ENCODE data around the gene PPP2R5D.
"Not testable (repeated sequence)": the region's sequence is repeated elsewhere in the genome, so short reads cannot be mapped to it uniquely, and the experiment has no call there.

The PPP2R5D gene

GRCh38 chr6:42984001-42984923 is at the start of gene PPP2R5D:
Gene PPP2R5D, plus strand, starts transcription at chr6:42984570. Its CDS starts 108 bp downstream, at chr6:42984678.
- Histone ChIP-seq H3K9me3 (ENCODE audit: control insufficient read depth, low read depth, low read length) (no peaks in the 10 kb centered on the region), H3K27ac (ENCODE audit: low read length) (peak within 1 kb of the TSS; percentile 82), H3K4me1 (ENCODE audit: control insufficient read depth, low read depth, low read length) (peaks cover 5% of the 10 kb centered on the region), H3K9ac (ENCODE audit: low read length) (peak within 1 kb of the TSS; percentile 70), H3K4me3 (ENCODE audit: low read length) (peak within 1 kb of the TSS; percentile 79), H3K27me3 (ENCODE audit: control insufficient read depth, insufficient read depth, low read length) (no peaks in the 10 kb centered on the region), H3K36me3 (ENCODE audit: control insufficient read depth, low read depth, low read length) (peaks cover 1% of the 10 kb centered on the region)

DNA sequence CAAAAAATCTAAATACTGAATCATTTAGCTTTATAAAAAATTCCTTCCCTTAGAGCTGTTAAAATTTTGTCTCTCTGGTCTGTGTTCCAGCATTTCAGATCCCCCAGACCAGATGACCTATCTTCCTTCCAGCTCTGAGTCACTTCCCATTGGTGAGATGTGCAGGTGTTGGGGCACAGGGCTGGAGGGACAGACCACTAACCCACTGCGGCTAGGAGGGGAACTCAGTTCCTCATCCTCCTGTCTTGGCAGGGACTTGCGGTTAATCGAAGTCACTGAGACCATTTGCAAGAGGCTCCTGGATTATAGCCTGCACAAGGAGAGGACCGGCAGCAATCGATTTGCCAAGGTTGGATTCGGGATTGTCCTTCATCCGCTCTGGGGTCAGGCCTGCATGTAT is 49.0 kb upstream of the PPP2R5D start:
- Histone ChIP-seq H3K27me3 (ENCODE audit: control insufficient read depth, insufficient read depth, low read length) (no peaks in the 10 kb centered on the region), H3K27ac (ENCODE audit: low read length) (no peak overlapping the region), H3K36me3 (ENCODE audit: control insufficient read depth, low read depth, low read length) (peaks cover 56% of the 10 kb centered on the region), H3K4me1 (ENCODE audit: control insufficient read depth, low read depth, low read length) (peaks cover 3% of the 10 kb centered on the region), H3K4me3 (ENCODE audit: low read length) (no peak overlapping the region), H3K9ac (ENCODE audit: low read length) (no peak overlapping the region), H3K9me3 (ENCODE audit: control insufficient read depth, low read depth, low read length) (no peaks in the 10 kb centered on the region)

DNA sequence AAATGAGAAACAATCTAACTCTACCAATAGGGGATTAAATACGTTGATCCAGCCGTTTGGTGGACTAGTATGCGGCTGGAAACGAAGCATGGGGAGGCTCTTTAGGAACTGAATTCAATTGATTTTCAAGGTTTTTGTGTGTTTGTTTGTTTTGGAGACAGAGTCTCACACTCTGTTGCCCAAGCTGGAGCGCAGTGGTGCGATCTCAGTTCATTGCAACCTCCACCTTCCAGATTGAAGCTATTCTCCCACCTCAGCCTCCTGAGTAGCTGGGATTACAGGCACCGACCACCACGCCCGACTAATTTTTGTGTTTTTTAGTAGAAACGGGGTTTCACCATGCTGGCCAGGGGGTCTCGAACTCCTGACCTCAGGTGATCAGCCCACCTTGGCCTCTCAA is 48.0 kb upstream of the PPP2R5D start:
- H3K27me3 ChIP-seq (ENCODE audit: control insufficient read depth, insufficient read depth, low read length): no peaks in the 10 kb centered on the region
- no peak overlapping the region for H3K9ac ChIP-seq (ENCODE audit: low read length)
- peaks cover 56% of the 10 kb centered on the region for H3K36me3 ChIP-seq (ENCODE audit: control insufficient read depth, low read depth, low read length)
- H3K9me3 ChIP-seq (ENCODE audit: control insufficient read depth, low read depth, low read length): no peaks in the 10 kb centered on the region
- H3K27ac ChIP-seq (ENCODE audit: low read length): no peak overlapping the region
- H3K4me3 ChIP-seq (ENCODE audit: low read length): no peak overlapping the region
- H3K4me1 ChIP-seq (ENCODE audit: control insufficient read depth, low read depth, low read length): no peaks in the 10 kb centered on the region

DNA sequence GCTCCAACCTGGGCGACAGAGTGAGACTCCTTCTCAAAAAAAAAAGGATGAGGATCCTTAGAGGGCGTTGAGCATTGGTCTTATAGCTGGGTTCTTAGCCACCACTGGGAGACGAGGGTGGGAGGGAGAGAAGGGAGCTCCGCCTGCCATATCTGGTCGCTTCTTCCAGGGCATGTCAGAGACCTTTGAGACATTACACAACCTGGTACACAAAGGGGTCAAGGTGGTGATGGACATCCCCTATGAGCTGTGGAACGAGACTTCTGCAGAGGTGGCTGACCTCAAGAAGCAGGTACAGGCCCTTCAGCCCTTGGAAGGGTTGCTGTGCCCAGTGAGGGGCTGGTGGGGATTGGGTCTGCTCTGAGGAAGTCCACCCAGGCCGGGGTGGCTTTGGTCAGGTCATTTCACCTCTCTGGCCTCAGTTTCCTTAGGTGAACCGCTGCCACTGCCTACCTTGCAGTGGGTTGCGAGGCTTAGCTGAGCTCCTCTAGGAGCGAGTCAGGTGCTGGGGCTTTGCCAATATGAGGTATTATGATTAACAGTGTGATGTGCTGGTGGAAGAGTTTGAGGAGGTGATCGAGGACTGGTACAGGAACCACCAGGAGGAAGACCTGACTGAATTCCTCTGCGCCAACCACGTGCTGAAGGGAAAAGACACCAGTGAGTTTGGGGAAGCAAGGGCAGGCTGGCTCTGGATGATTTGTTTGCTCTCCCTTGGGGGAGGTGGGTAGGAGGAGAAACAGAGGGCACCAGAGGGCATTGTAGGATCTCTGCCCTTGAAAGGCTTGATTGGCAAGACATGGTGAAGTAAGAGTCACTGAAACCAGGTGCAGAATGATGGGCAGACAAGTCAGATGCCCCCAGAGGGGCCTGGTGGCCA is 46.6 kb upstream of the PPP2R5D start:
- H3K9ac ChIP-seq (ENCODE audit: low read length): no peak overlapping the region
- no peaks in the 10 kb centered on the region for H3K4me1 ChIP-seq (ENCODE audit: control insufficient read depth, low read depth, low read length)
- H3K27me3 ChIP-seq (ENCODE audit: control insufficient read depth, insufficient read depth, low read length): no peaks in the 10 kb centered on the region
- peaks cover 50% of the 10 kb centered on the region for H3K36me3 ChIP-seq (ENCODE audit: control insufficient read depth, low read depth, low read length)
- no peak overlapping the region for H3K4me3 ChIP-seq (ENCODE audit: low read length)
- no peaks in the 10 kb centered on the region for H3K9me3 ChIP-seq (ENCODE audit: control insufficient read depth, low read depth, low read length)
- no peak overlapping the region for H3K27ac ChIP-seq (ENCODE audit: low read length)

GRCh38 chr6:42938428-42938796 is 46.0 kb upstream of the PPP2R5D start:
- Histone ChIP-seq H3K36me3 (ENCODE audit: control insufficient read depth, low read depth, low read length) (peaks cover 50% of the 10 kb centered on the region), H3K9ac (ENCODE audit: low read length) (no peak overlapping the region), H3K27ac (ENCODE audit: low read length) (no peak overlapping the region), H3K4me3 (ENCODE audit: low read length) (no peak overlapping the region), H3K27me3 (ENCODE audit: control insufficient read depth, insufficient read depth, low read length) (no peaks in the 10 kb centered on the region), H3K4me1 (ENCODE audit: control insufficient read depth, low read depth, low read length) (no peaks in the 10 kb centered on the region), H3K9me3 (ENCODE audit: control insufficient read depth, low read depth, low read length) (no peaks in the 10 kb centered on the region)

- Histone ChIP-seq H3K4me1 (ENCODE audit: control insufficient read depth, low read depth, low read length) (no peaks in the 10 kb centered on the region), H3K27ac (ENCODE audit: low read length) (no peak overlapping the region), H3K4me3 (ENCODE audit: low read length) (no peak overlapping the region), H3K36me3 (ENCODE audit: control insufficient read depth, low read depth, low read length) (peaks cover 49% of the 10 kb centered on the region), H3K9me3 (ENCODE audit: control insufficient read depth, low read depth, low read length) (no peaks in the 10 kb centered on the region), H3K27me3 (ENCODE audit: control insufficient read depth, insufficient read depth, low read length) (no peaks in the 10 kb centered on the region), H3K9ac (ENCODE audit: low read length) (no peak overlapping the region)
Observed at GRCh38 chr6:42938987-42939809, 45.2 kb upstream of the PPP2R5D start.

- peaks cover 43% of the 10 kb centered on the region for H3K36me3 ChIP-seq (ENCODE audit: control insufficient read depth, low read depth, low read length)
- H3K4me3 ChIP-seq (ENCODE audit: low read length): no peak overlapping the region
- no peak overlapping the region for H3K27ac ChIP-seq (ENCODE audit: low read length)
- H3K9me3 ChIP-seq (ENCODE audit: control insufficient read depth, low read depth, low read length): no peaks in the 10 kb centered on the region
- no peaks in the 10 kb centered on the region for H3K27me3 ChIP-seq (ENCODE audit: control insufficient read depth, insufficient read depth, low read length)
- H3K9ac ChIP-seq (ENCODE audit: low read length): no peak overlapping the region
- no peaks in the 10 kb centered on the region for H3K4me1 ChIP-seq (ENCODE audit: control insufficient read depth, low read depth, low read length)
Observed at GRCh38 chr6:42939810-42940167, 44.6 kb upstream of the PPP2R5D start.

DNA sequence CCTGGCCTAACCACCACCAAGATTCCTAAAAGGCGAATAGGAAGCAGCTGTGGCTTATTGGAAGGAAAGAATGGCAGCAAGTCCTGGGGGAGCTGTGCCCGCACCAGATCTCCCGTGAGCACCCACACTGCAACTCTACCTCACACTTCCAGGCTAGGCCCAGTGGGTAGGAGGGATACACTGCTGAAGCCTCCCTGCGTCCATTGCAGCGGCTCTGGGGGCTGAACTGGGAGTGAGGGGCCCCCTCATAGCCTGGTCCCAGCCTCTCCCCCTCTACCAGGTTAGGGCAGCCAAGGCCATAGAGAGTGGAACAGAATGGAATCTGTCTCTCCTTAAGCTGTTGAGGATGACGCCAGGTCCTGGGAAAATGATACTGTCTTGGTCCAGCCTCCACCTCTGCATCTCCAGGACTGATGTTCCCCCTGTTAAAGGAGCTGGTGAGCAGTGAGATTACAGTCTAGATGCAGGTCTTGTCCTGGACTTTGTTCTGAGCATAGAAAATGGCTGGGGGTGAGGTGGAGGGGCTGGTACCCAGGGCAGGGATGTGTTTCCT is 43.8 kb upstream of the PPP2R5D start:
- H3K9ac ChIP-seq (ENCODE audit: low read length): no peak overlapping the region
- no peaks in the 10 kb centered on the region for H3K27me3 ChIP-seq (ENCODE audit: control insufficient read depth, insufficient read depth, low read length)
- H3K9me3 ChIP-seq (ENCODE audit: control insufficient read depth, low read depth, low read length): no peaks in the 10 kb centered on the region
- H3K27ac ChIP-seq (ENCODE audit: low read length): no peak overlapping the region
- no peak overlapping the region for H3K4me3 ChIP-seq (ENCODE audit: low read length)
- peaks cover 37% of the 10 kb centered on the region for H3K36me3 ChIP-seq (ENCODE audit: control insufficient read depth, low read depth, low read length)
- no peaks in the 10 kb centered on the region for H3K4me1 ChIP-seq (ENCODE audit: control insufficient read depth, low read depth, low read length)

DNA sequence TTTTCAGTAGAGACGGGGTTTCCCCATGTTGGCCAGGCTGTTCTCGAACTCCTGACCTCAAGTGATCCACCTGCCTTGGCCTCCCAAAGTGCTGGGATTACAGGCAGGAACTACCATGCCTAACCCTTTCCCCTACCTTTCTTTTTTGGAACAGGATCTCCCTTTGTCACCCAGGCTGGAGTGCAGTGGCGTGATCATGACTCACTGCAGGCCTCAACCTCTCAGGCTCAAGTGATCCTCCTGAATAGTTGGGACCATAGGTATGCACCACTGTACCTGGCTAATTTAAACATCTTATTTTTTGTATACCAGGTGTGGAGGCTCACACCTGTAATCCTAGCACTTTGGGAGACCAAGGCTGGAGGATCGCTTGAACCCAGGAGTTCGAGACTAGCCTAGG is 43.0 kb upstream of the PPP2R5D start:
- H3K27me3 ChIP-seq (ENCODE audit: control insufficient read depth, insufficient read depth, low read length); H3K9me3 ChIP-seq (ENCODE audit: control insufficient read depth, low read depth, low read length); H3K9ac ChIP-seq (ENCODE audit: low read length); H3K27ac ChIP-seq (ENCODE audit: low read length); H3K4me3 ChIP-seq (ENCODE audit: low read length); H3K4me1 ChIP-seq (ENCODE audit: control insufficient read depth, low read depth, low read length): not testable (repeated sequence)
- H3K36me3 ChIP-seq (ENCODE audit: control insufficient read depth, low read depth, low read length): peaks cover 29% of the 10 kb centered on the region

DNA sequence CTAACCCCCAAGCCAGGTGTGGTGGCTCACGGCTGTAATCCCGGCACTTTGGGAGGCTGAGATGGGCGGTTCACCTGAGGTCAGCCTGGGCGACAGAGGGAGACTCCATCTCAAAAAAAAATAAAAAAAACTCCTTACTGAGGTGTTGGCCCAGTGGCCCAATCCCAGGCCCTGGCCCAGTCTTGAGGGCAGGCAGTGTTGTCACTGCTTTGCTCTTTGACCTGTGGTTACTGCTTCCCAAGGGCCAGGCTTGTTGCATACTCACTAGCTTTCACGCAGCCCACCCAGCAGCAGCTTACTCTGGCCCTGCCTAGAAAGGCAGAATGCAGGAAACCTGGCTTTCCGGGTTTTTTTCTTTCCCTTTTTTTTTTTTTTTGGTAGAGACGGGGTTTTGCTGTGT is 41.9 kb upstream of the PPP2R5D start:
- Histone ChIP-seq H3K9me3 (ENCODE audit: control insufficient read depth, low read depth, low read length) (no peaks in the 10 kb centered on the region), H3K4me1 (ENCODE audit: control insufficient read depth, low read depth, low read length) (no peaks in the 10 kb centered on the region), H3K27ac (ENCODE audit: low read length) (no peak overlapping the region), H3K36me3 (ENCODE audit: control insufficient read depth, low read depth, low read length) (peaks cover 18% of the 10 kb centered on the region), H3K27me3 (ENCODE audit: control insufficient read depth, insufficient read depth, low read length) (no peaks in the 10 kb centered on the region), H3K4me3 (ENCODE audit: low read length) (no peak overlapping the region), H3K9ac (ENCODE audit: low read length) (no peak overlapping the region)

DNA sequence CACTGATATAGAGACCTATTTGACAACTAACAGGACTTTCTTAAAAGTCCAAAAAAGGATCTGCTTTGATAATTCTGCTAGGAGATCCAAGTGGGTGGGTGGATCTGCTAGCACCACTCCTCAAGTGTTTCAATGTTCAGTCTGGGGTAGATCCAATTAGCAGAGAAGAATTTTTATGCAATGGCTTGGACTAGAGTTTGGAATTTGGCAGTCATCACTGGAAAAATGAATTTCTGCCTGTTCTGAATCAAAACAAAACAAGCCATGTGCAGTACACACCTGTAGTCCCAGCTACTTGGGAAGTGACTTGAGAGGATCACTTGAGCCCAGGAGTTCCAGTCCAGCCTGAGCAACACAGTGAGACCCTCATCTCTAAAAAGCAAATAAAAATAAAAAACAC is 36.4 kb upstream of the PPP2R5D start:
- H3K27ac ChIP-seq (ENCODE audit: low read length): no peak overlapping the region
- H3K36me3 ChIP-seq (ENCODE audit: control insufficient read depth, low read depth, low read length): no peaks in the 10 kb centered on the region

More for the DNA sequence above, 36.4 kb upstream of the PPP2R5D start:
- Histone ChIP-seq H3K4me3 (ENCODE audit: low read length) (no peak overlapping the region), H3K4me1 (ENCODE audit: control insufficient read depth, low read depth, low read length) (no peaks in the 10 kb centered on the region), H3K9me3 (ENCODE audit: control insufficient read depth, low read depth, low read length) (no peaks in the 10 kb centered on the region), H3K27me3 (ENCODE audit: control insufficient read depth, insufficient read depth, low read length) (no peaks in the 10 kb centered on the region), H3K9ac (ENCODE audit: low read length) (no peak overlapping the region)

Measured in iPS-18a (cell line).